Ishikawa (cell line): ENCODE results near the gene KLK14.

Source experiments
- CEBPB ChIP-seq: IDR thresholded peaks from 2 replicates; pipeline ENCODE4 v1.6.1; 2012
- EP300 ChIP-seq: IDR thresholded peaks from 2 replicates; pipeline ENCODE4 v1.6.1; 2012; ENCODE audit warnings: borderline replicate concordance
- FOXM1 ChIP-seq: IDR thresholded peaks from 2 replicates; pipeline ENCODE4 v1.6.1; 2012; ENCODE audit warnings: low read depth, borderline replicate concordance
- RAD21 ChIP-seq: IDR thresholded peaks from 2 replicates; pipeline ENCODE4 v1.6.1; 2012; ENCODE audit warnings: low read depth
- REST ChIP-seq: IDR thresholded peaks from 2 replicates; pipeline ENCODE4 v1.6.1; 2012; ENCODE audit warnings: low read depth, mild to moderate bottlenecking
- YY1 ChIP-seq: IDR thresholded peaks from 2 replicates; pipeline ENCODE4 v1.6.1; 2012; ENCODE audit warnings: low read depth
- ZBTB7A ChIP-seq: IDR thresholded peaks from 2 replicates; pipeline ENCODE4 v1.6.1; 2012; ENCODE audit warnings: low read depth

- TF ChIP-seq REST = no peak
- TF ChIP-seq YY1 = no peak
- TF ChIP-seq FOXM1 = no peak
- TF ChIP-seq ZBTB7A = no peak
- TF ChIP-seq EP300 = no peak
- TF ChIP-seq RAD21 = no peak
- TF ChIP-seq CEBPB = no peak
Observed at GRCh38 chr19:51111606-51112005, 28.9 kb upstream of the KLK14 start.
